Measurements from ENCODE around the gene LAMC2.

- no peak for TF ChIP-seq TAF1 (IDR thresholded peaks at IDR 0.05; ENCODE audit: borderline replicate concordance, insufficient read depth, low read length)
- no peak for TF ChIP-seq FOXP2 (optimal IDR thresholded peaks at IDR 0.05; ENCODE audit: borderline replicate concordance, extremely low read depth, extremely low read length, insufficient read depth)
- no peak for TF ChIP-seq REST (IDR thresholded peaks at IDR 0.05; ENCODE audit: insufficient read depth in 1 of 2, low read depth in 2 of 2, low read length in 2 of 2)
Observed at GRCh38 chr1:183218971-183219615, 33.0 kb downstream of the LAMC2 start.

Data from PFSK-1 (cell line).